HCT116 (cell line): Measurements from ENCODE around the gene RSPO1.

Experiments
- EGR1 ChIP-seq: IDR thresholded peaks from 2 replicates; pipeline ENCODE4 v1.6.1; 2012; ENCODE audit warnings: low read depth
- EZH2 ChIP-seq: fragments of 200-600 bp; sonication (generic); IDR thresholded peaks from 2 replicates; pipeline ENCODE4 v1.6.1; 2017; ENCODE audit warnings: antibody characterized with exemption, mixed run types
- POLR2A ChIP-seq: IDR thresholded peaks from 2 replicates; pipeline ENCODE4 v1.7.0; 2011; ENCODE audit warnings: borderline replicate concordance; ENCODE audit not compliant: insufficient read depth, insufficient read length; ENCODE audit errors: extremely low read depth
- POLR2AphosphoS5 ChIP-seq: IDR thresholded peaks from 2 replicates; pipeline ENCODE4 v1.6.1; 2011; ENCODE audit warnings: mild to moderate bottlenecking, low read depth, low read length, moderate library complexity
- SIN3A ChIP-seq: IDR thresholded peaks from 2 replicates; pipeline ENCODE4 v1.6.1; 2012; ENCODE audit warnings: low read depth
- TCF7L2 ChIP-seq: IDR thresholded peaks from 2 replicates; pipeline ENCODE4 v1.7.0; 2011; ENCODE audit warnings: borderline replicate concordance, inconsistent platforms; ENCODE audit not compliant: insufficient read depth, insufficient read length; ENCODE audit errors: extremely low read depth
- YY1 ChIP-seq: IDR thresholded peaks from 2 replicates; pipeline ENCODE4 v1.6.1; 2011; ENCODE audit warnings: low read length, low read depth, moderate library complexity, mild to moderate bottlenecking; ENCODE audit not compliant: insufficient replicate concordance; ENCODE audit errors: extremely low read depth
- TF ChIP-seq, protein P1 (sequence below): IDR thresholded peaks from 2 replicates; pipeline ENCODE4 v1.6.1; 2012; ENCODE audit warnings: low read depth
- TF ChIP-seq, protein P2 (sequence below), 3 experiments: fragments of 200-600 bp in 1 of 3; sonication (generic) in 1 of 3; IDR thresholded peaks in 2 of 3; conservative IDR thresholded peaks in 1 of 3; 2 replicates each; pipeline ENCODE4 v1.5.1; 2012 to 2017; ENCODE audit warnings: low read depth in 2 of 3, low read length in 2 of 3, antibody characterized with exemption in 1 of 3, borderline replicate concordance in 1 of 3, control low read depth in 1 of 3, mild to moderate bottlenecking in 1 of 3, mixed read lengths in 1 of 3, mixed run types in 1 of 3, moderate library complexity in 1 of 3; ENCODE audit not compliant: insufficient read depth in 1 of 3
- TF ChIP-seq, protein P3 (sequence below): IDR thresholded peaks from 2 replicates; pipeline ENCODE4 v1.6.1; 2011; ENCODE audit warnings: mild to moderate bottlenecking, low read length, moderate library complexity; ENCODE audit not compliant: insufficient replicate concordance; ENCODE audit errors: extremely low read depth

- TF ChIP-seq EZH2 (no peak), POLR2A (no peak), EGR1 (no peak), YY1 (no peak), SIN3A (no peak), POLR2AphosphoS5 (no peak), TCF7L2 (no peak)
- TF ChIP-seq, protein P1, sequence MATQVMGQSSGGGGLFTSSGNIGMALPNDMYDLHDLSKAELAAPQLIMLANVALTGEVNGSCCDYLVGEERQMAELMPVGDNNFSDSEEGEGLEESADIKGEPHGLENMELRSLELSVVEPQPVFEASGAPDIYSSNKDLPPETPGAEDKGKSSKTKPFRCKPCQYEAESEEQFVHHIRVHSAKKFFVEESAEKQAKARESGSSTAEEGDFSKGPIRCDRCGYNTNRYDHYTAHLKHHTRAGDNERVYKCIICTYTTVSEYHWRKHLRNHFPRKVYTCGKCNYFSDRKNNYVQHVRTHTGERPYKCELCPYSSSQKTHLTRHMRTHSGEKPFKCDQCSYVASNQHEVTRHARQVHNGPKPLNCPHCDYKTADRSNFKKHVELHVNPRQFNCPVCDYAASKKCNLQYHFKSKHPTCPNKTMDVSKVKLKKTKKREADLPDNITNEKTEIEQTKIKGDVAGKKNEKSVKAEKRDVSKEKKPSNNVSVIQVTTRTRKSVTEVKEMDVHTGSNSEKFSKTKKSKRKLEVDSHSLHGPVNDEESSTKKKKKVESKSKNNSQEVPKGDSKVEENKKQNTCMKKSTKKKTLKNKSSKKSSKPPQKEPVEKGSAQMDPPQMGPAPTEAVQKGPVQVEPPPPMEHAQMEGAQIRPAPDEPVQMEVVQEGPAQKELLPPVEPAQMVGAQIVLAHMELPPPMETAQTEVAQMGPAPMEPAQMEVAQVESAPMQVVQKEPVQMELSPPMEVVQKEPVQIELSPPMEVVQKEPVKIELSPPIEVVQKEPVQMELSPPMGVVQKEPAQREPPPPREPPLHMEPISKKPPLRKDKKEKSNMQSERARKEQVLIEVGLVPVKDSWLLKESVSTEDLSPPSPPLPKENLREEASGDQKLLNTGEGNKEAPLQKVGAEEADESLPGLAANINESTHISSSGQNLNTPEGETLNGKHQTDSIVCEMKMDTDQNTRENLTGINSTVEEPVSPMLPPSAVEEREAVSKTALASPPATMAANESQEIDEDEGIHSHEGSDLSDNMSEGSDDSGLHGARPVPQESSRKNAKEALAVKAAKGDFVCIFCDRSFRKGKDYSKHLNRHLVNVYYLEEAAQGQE = no peak
- TF ChIP-seq, protein P2, sequence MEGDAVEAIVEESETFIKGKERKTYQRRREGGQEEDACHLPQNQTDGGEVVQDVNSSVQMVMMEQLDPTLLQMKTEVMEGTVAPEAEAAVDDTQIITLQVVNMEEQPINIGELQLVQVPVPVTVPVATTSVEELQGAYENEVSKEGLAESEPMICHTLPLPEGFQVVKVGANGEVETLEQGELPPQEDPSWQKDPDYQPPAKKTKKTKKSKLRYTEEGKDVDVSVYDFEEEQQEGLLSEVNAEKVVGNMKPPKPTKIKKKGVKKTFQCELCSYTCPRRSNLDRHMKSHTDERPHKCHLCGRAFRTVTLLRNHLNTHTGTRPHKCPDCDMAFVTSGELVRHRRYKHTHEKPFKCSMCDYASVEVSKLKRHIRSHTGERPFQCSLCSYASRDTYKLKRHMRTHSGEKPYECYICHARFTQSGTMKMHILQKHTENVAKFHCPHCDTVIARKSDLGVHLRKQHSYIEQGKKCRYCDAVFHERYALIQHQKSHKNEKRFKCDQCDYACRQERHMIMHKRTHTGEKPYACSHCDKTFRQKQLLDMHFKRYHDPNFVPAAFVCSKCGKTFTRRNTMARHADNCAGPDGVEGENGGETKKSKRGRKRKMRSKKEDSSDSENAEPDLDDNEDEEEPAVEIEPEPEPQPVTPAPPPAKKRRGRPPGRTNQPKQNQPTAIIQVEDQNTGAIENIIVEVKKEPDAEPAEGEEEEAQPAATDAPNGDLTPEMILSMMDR (IDR thresholded peaks at IDR 0.05 in 2 of 3, conservative IDR thresholded peaks at IDR 0.05 in 1 of 3; ENCODE audit: borderline replicate concordance in 1 of 3, insufficient read depth in 1 of 3, low read depth in 2 of 3, low read length in 2 of 3) = no peak
- TF ChIP-seq, protein P3, sequence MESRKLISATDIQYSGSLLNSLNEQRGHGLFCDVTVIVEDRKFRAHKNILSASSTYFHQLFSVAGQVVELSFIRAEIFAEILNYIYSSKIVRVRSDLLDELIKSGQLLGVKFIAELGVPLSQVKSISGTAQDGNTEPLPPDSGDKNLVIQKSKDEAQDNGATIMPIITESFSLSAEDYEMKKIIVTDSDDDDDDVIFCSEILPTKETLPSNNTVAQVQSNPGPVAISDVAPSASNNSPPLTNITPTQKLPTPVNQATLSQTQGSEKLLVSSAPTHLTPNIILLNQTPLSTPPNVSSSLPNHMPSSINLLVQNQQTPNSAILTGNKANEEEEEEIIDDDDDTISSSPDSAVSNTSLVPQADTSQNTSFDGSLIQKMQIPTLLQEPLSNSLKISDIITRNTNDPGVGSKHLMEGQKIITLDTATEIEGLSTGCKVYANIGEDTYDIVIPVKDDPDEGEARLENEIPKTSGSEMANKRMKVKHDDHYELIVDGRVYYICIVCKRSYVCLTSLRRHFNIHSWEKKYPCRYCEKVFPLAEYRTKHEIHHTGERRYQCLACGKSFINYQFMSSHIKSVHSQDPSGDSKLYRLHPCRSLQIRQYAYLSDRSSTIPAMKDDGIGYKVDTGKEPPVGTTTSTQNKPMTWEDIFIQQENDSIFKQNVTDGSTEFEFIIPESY = no peak
Observed at GRCh38 chr1:37657620-37658412, 23.1 kb upstream of the RSPO1 start.
